HG02970 (cell line): ENCODE measurements around the gene ADSS1.
"Not testable (repeated sequence)": the region's sequence is repeated elsewhere in the genome, so short reads cannot be mapped to it uniquely, and the experiment has no call there.

Experiments used
- ATAC-seq: cut with Tn5 transposase; IDR thresholded peaks from one replicate; pipeline ENCODE4 v1.9.1; 2021; ENCODE audit warnings: mild to moderate bottlenecking, moderate library complexity, moderate number of reproducible peaks; ENCODE audit not compliant: unreplicated experiment, low FRiP score

The ADSS1 gene

GRCh38 chr14:104743461-104744380 lies 19.7 kb downstream of the ADSS1 start:
- no peak for ATAC-seq

GRCh38 chr14:104744484-104744883 lies 20.5 kb downstream of the ADSS1 start:
- ATAC-seq = no peak

- ATAC-seq = no peak
Observed at GRCh38 chr14:104745431-104745830, 21.4 kb downstream of the ADSS1 start.

GRCh38 chr14:104746071-104746545 lies 22.1 kb downstream of the ADSS1 start:
- ATAC-seq = no peak

GRCh38 chr14:104746934-104747481 lies 23.0 kb downstream of the ADSS1 start:
- no peak for ATAC-seq

GRCh38 chr14:104747876-104748275 lies 23.8 kb downstream of the ADSS1 start:
- ATAC-seq = no peak

- no peak for ATAC-seq
Observed at GRCh38 chr14:104749111-104749649, 25.2 kb downstream of the ADSS1 start.

GRCh38 chr14:104750056-104750752 lies 26.2 kb downstream of the ADSS1 start:
- ATAC-seq = no peak

- ATAC-seq = not testable (repeated sequence)
Observed at GRCh38 chr14:104750753-104751057, 26.7 kb downstream of the ADSS1 start.

GRCh38 chr14:104751539-104752422 lies 27.8 kb downstream of the ADSS1 start:
- ATAC-seq = no peak

GRCh38 chr14:104752423-104752734 lies 28.4 kb downstream of the ADSS1 start:
- no peak for ATAC-seq

- peak; percentile 87 for ATAC-seq
Observed at GRCh38 chr14:104752735-104753527, 28.9 kb downstream of the ADSS1 start, which contains the start of gene SIVA1. SIVA1 (plus strand) TSS chr14:104753147; CDS start chr14:104753202, 55 bp downstream.

GRCh38 chr14:104753528-104754212 lies 29.6 kb downstream of the ADSS1 start:
- no peak for ATAC-seq

- no peak for ATAC-seq
Observed at GRCh38 chr14:104754213-104754851, 30.3 kb downstream of the ADSS1 start.

- ATAC-seq = no peak
Observed at GRCh38 chr14:104755621-104756020, 31.6 kb downstream of the ADSS1 start.

GRCh38 chr14:104756477-104757237 lies 32.6 kb downstream of the ADSS1 start:
- no peak for ATAC-seq

- ATAC-seq = no peak
Observed at GRCh38 chr14:104757238-104757585, 33.2 kb downstream of the ADSS1 start.
